GM18861 (cell line): Measurements from ENCODE around the gene KIF1B.
"Not testable (repeated sequence)": the region's sequence is repeated elsewhere in the genome, so short reads cannot be mapped to it uniquely, and the experiment has no call there.

ENCODE experiments used
- ATAC-seq: cut with Tn5 transposase; IDR thresholded peaks from one replicate; pipeline ENCODE4 v1.9.1; 2021; ENCODE audit not compliant: unreplicated experiment

The KIF1B gene

GRCh38 chr1:10425826-10426534 is 215.6 kb downstream of the KIF1B start:
- ATAC-seq, result not testable (repeated sequence)

GRCh38 chr1:10426535-10426848 is 216.1 kb downstream of the KIF1B start:
- ATAC-seq, result not testable (repeated sequence)

GRCh38 chr1:10428984-10429383 is 218.6 kb downstream of the KIF1B start:
- ATAC-seq, result no peak

- peak; percentile 15 for ATAC-seq
Observed at GRCh38 chr1:10429868-10430215, 219.5 kb downstream of the KIF1B start.

- ATAC-seq, result peak; percentile 76
Observed at GRCh38 chr1:10430216-10431069, 220.1 kb downstream of the KIF1B start, which contains the start of gene CENPS. CENPS (plus strand) TSS chr1:10430433; CDS start chr1:10430518, 85 bp downstream.
